Fibroblast of lung (primary cell): ENCODE measurements around the gene PFKFB2.

Experiments
- CTCF ChIP-seq, 2 donors: IDR thresholded peaks in 1 of 2; conservative IDR thresholded peaks in 1 of 2; 1 replicate in 1 of 2; 2 replicates in 1 of 2; pipeline ENCODE4 v1.5.1; 2011 to 2012; ENCODE audit warnings: low read length in 2 of 2, control low read depth in 1 of 2, inconsistent platforms in 1 of 2, low read depth in 1 of 2, mild to moderate bottlenecking in 1 of 2
- EZH2 ChIP-seq: IDR thresholded peaks from 2 replicates; pipeline ENCODE4 v1.5.1; 2012; ENCODE audit warnings: low read length, control low read depth, mild to moderate bottlenecking; ENCODE audit errors: missing control alignments

DNA sequence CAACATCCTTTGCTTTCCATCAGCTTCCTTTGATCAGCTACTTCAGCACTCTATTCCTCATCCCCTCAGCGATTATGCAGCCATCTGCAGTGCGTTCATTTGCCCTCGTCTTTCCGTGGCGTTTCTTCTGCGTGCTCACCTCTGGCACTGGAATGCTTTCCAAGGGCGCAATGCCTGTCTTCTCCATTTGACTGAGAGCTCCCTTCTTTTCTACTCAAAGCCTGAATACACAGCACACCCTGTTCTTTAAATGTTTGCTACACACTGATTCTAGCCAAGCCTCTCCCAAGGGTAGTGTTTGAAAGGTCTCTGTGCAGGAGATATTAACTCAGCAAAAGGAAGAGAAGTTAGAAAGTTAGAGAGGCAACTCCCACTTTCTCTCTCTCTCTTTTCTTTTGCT is 43.1 kb upstream of the PFKFB2 start:
- TF ChIP-seq CTCF (conservative IDR thresholded peaks at IDR 0.05 in 1 of 2, IDR thresholded peaks at IDR 0.05 in 1 of 2; ENCODE audit: low read depth in 1 of 2, low read length in 2 of 2) (no peak), EZH2 (no peak)
